ENCODE results near the gene HCN1. TPM values are rescaled to one million over a fixed set of nuclear protein-coding genes. Genes with fewer than 3 reads are reported as not detected.

The HCN1 gene
- under 1 TPM in 1 of 2 donors, not detected in 1; 0.01 TPM for polyA plus RNA-seq

- H3K4me3 ChIP-seq (ENCODE audit: low read depth in 1 of 2, low read length in 2 of 2), result peak within 1 kb of the TSS in 1 of 2 donors; percentile 34
- no peak within 1 kb of the TSS for H3K27ac ChIP-seq (ENCODE audit: low read depth in 2 of 2, low read length in 1 of 2)
- peaks cover 0 to 10% of the 10 kb centered on the region in 2 donors for H3K27me3 ChIP-seq (ENCODE audit: control insufficient read depth in 1 of 2, insufficient read depth in 2 of 2, low read length in 2 of 2)
- H3K36me3 ChIP-seq (ENCODE audit: control insufficient read depth in 2 of 2, insufficient read depth in 2 of 2, low read length in 1 of 2), result no peaks in the 10 kb centered on the region
- peaks cover 0 to 6% of the 10 kb centered on the region in 2 donors for H3K9me3 ChIP-seq (ENCODE audit: control insufficient read depth in 2 of 2, insufficient read depth in 1 of 2, low read depth in 1 of 2, low read length in 1 of 2)
- H3K4me1 ChIP-seq (ENCODE audit: control insufficient read depth in 2 of 2, insufficient read depth in 2 of 2, low read length in 1 of 2), result peaks cover 0 to 6% of the 10 kb centered on the region in 2 donors
- 17 to 18% methylated on average over 42 to 46 of the region's 46 CpGs for WGBS, 2 donors
Observed at GRCh38 chr5:45696206-45696836, at the start of gene HCN1. TSS of gene HCN1 (minus strand) at chr5:45696380.

GRCh38 chr5:45741110-45741509 lies 44.9 kb upstream of the HCN1 start:
- no peak overlapping the region for H3K27ac ChIP-seq (ENCODE audit: low read depth in 2 of 2, low read length in 1 of 2)
- WGBS, 2 donors, result 34 to 35% methylated on average over 5 of the region's 5 CpGs
- H3K36me3 ChIP-seq (ENCODE audit: control insufficient read depth in 2 of 2, insufficient read depth in 2 of 2, low read length in 1 of 2), result no peaks in the 10 kb centered on the region
- no peaks in the 10 kb centered on the region for H3K27me3 ChIP-seq (ENCODE audit: control insufficient read depth in 1 of 2, insufficient read depth in 2 of 2, low read length in 2 of 2)
- H3K4me3 ChIP-seq (ENCODE audit: low read depth in 1 of 2, low read length in 2 of 2), result no peak overlapping the region
- H3K4me1 ChIP-seq (ENCODE audit: control insufficient read depth in 2 of 2, insufficient read depth in 2 of 2, low read length in 1 of 2), result no peaks in the 10 kb centered on the region
- H3K9me3 ChIP-seq (ENCODE audit: control insufficient read depth in 2 of 2, insufficient read depth in 1 of 2, low read depth in 1 of 2, low read length in 1 of 2), result peaks cover 2 to 6% of the 10 kb centered on the region in 2 donors

- H3K36me3 ChIP-seq (ENCODE audit: control insufficient read depth in 2 of 2, insufficient read depth in 2 of 2, low read length in 1 of 2), result no peaks in the 10 kb centered on the region
- WGBS, 2 donors, result 63 to 67% methylated on average over 5 of the region's 5 CpGs
- H3K27me3 ChIP-seq (ENCODE audit: control insufficient read depth in 1 of 2, insufficient read depth in 2 of 2, low read length in 2 of 2), result no peaks in the 10 kb centered on the region
- H3K4me1 ChIP-seq (ENCODE audit: control insufficient read depth in 2 of 2, insufficient read depth in 2 of 2, low read length in 1 of 2), result no peaks in the 10 kb centered on the region
- H3K9me3 ChIP-seq (ENCODE audit: control insufficient read depth in 2 of 2, insufficient read depth in 1 of 2, low read depth in 1 of 2, low read length in 1 of 2), result peaks cover 2 to 6% of the 10 kb centered on the region in 2 donors
- no peak overlapping the region for H3K27ac ChIP-seq (ENCODE audit: low read depth in 2 of 2, low read length in 1 of 2)
- H3K4me3 ChIP-seq (ENCODE audit: low read depth in 1 of 2, low read length in 2 of 2), result no peak overlapping the region
Observed at GRCh38 chr5:45737153-45737552, 41.0 kb upstream of the HCN1 start.

GRCh38 chr5:45725537-45725936 lies 29.4 kb upstream of the HCN1 start:
- Histone ChIP-seq H3K9me3 (ENCODE audit: control insufficient read depth in 2 of 2, insufficient read depth in 1 of 2, low read depth in 1 of 2, low read length in 1 of 2) (no peaks in the 10 kb centered on the region), H3K27me3 (ENCODE audit: control insufficient read depth in 1 of 2, insufficient read depth in 2 of 2, low read length in 2 of 2) (no peaks in the 10 kb centered on the region), H3K27ac (ENCODE audit: low read depth in 2 of 2, low read length in 1 of 2) (no peak overlapping the region), H3K36me3 (ENCODE audit: control insufficient read depth in 2 of 2, insufficient read depth in 2 of 2, low read length in 1 of 2) (no peaks in the 10 kb centered on the region), H3K4me1 (ENCODE audit: control insufficient read depth in 2 of 2, insufficient read depth in 2 of 2, low read length in 1 of 2) (no peaks in the 10 kb centered on the region), H3K4me3 (ENCODE audit: low read depth in 1 of 2, low read length in 2 of 2) (no peak overlapping the region)
- WGBS, 2 donors, result 53 to 58% methylated on average over 3 of the region's 3 CpGs

- no peaks in the 10 kb centered on the region for H3K36me3 ChIP-seq (ENCODE audit: control insufficient read depth in 2 of 2, insufficient read depth in 2 of 2, low read length in 1 of 2)
- peaks cover 0 to 10% of the 10 kb centered on the region in 2 donors for H3K27me3 ChIP-seq (ENCODE audit: control insufficient read depth in 1 of 2, insufficient read depth in 2 of 2, low read length in 2 of 2)
- WGBS, 2 donors, result 68% methylated on average over 6 of the region's 6 CpGs
- no peak overlapping the region for H3K27ac ChIP-seq (ENCODE audit: low read depth in 2 of 2, low read length in 1 of 2)
- peaks cover 0 to 6% of the 10 kb centered on the region in 2 donors for H3K9me3 ChIP-seq (ENCODE audit: control insufficient read depth in 2 of 2, insufficient read depth in 1 of 2, low read depth in 1 of 2, low read length in 1 of 2)
- no peak overlapping the region for H3K4me3 ChIP-seq (ENCODE audit: low read depth in 1 of 2, low read length in 2 of 2)
- peaks cover 0 to 6% of the 10 kb centered on the region in 2 donors for H3K4me1 ChIP-seq (ENCODE audit: control insufficient read depth in 2 of 2, insufficient read depth in 2 of 2, low read length in 1 of 2)
Observed at GRCh38 chr5:45697201-45697600, 1.0 kb upstream of the HCN1 start.

- Histone ChIP-seq H3K27ac (ENCODE audit: low read depth in 2 of 2, low read length in 1 of 2) (no peak overlapping the region), H3K4me1 (ENCODE audit: control insufficient read depth in 2 of 2, insufficient read depth in 2 of 2, low read length in 1 of 2) (peaks cover 0 to 6% of the 10 kb centered on the region in 2 donors), H3K36me3 (ENCODE audit: control insufficient read depth in 2 of 2, insufficient read depth in 2 of 2, low read length in 1 of 2) (no peaks in the 10 kb centered on the region), H3K4me3 (ENCODE audit: low read depth in 1 of 2, low read length in 2 of 2) (peak overlapping the region in 1 of 2 donors; percentile 34), H3K9me3 (ENCODE audit: control insufficient read depth in 2 of 2, insufficient read depth in 1 of 2, low read depth in 1 of 2, low read length in 1 of 2) (peaks cover 0 to 6% of the 10 kb centered on the region in 2 donors), H3K27me3 (ENCODE audit: control insufficient read depth in 1 of 2, insufficient read depth in 2 of 2, low read length in 2 of 2) (peaks cover 0 to 10% of the 10 kb centered on the region in 2 donors)
- 7 to 11% methylated on average over 51 to 59 of the region's 59 CpGs for WGBS, 2 donors
Observed at GRCh38 chr5:45695804-45696156, 400 bp downstream of the HCN1 start.

- H3K27me3 ChIP-seq (ENCODE audit: control insufficient read depth in 1 of 2, insufficient read depth in 2 of 2, low read length in 2 of 2), result peaks cover 0 to 10% of the 10 kb centered on the region in 2 donors
- H3K4me3 ChIP-seq (ENCODE audit: low read depth in 1 of 2, low read length in 2 of 2), result peak overlapping the region in 1 of 2 donors; percentile 34
- 2 to 5% methylated on average over 49 to 51 of the region's 51 CpGs for WGBS, 2 donors
Observed at GRCh38 chr5:45694971-45695803, 993 bp downstream of the HCN1 start.

GRCh38 chr5:45694255-45694814 lies 1.8 kb downstream of the HCN1 start:
- 22 to 24% methylated on average over 14 of the region's 14 CpGs for WGBS, 2 donors
- Histone ChIP-seq H3K9me3 (ENCODE audit: control insufficient read depth in 2 of 2, insufficient read depth in 1 of 2, low read depth in 1 of 2, low read length in 1 of 2) (peaks cover 0 to 6% of the 10 kb centered on the region in 2 donors), H3K4me3 (ENCODE audit: low read depth in 1 of 2, low read length in 2 of 2) (no peak overlapping the region), H3K27me3 (ENCODE audit: control insufficient read depth in 1 of 2, insufficient read depth in 2 of 2, low read length in 2 of 2) (peaks cover 0 to 10% of the 10 kb centered on the region in 2 donors), H3K4me1 (ENCODE audit: control insufficient read depth in 2 of 2, insufficient read depth in 2 of 2, low read length in 1 of 2) (peaks cover 0 to 6% of the 10 kb centered on the region in 2 donors), H3K36me3 (ENCODE audit: control insufficient read depth in 2 of 2, insufficient read depth in 2 of 2, low read length in 1 of 2) (no peaks in the 10 kb centered on the region), H3K27ac (ENCODE audit: low read depth in 2 of 2, low read length in 1 of 2) (no peak overlapping the region)

More at GRCh38 chr5:45694971-45695803, 993 bp downstream of the HCN1 start:
- no peak overlapping the region for H3K27ac ChIP-seq (ENCODE audit: low read depth in 2 of 2, low read length in 1 of 2)
- peaks cover 0 to 6% of the 10 kb centered on the region in 2 donors for H3K4me1 ChIP-seq (ENCODE audit: control insufficient read depth in 2 of 2, insufficient read depth in 2 of 2, low read length in 1 of 2)
- no peaks in the 10 kb centered on the region for H3K36me3 ChIP-seq (ENCODE audit: control insufficient read depth in 2 of 2, insufficient read depth in 2 of 2, low read length in 1 of 2)
- H3K9me3 ChIP-seq (ENCODE audit: control insufficient read depth in 2 of 2, insufficient read depth in 1 of 2, low read depth in 1 of 2, low read length in 1 of 2), result peaks cover 0 to 6% of the 10 kb centered on the region in 2 donors

GRCh38 chr5:45692481-45692880 lies 3.7 kb downstream of the HCN1 start:
- Histone ChIP-seq H3K36me3 (ENCODE audit: control insufficient read depth in 2 of 2, insufficient read depth in 2 of 2, low read length in 1 of 2) (no peaks in the 10 kb centered on the region), H3K4me3 (ENCODE audit: low read depth in 1 of 2, low read length in 2 of 2) (no peak overlapping the region), H3K4me1 (ENCODE audit: control insufficient read depth in 2 of 2, insufficient read depth in 2 of 2, low read length in 1 of 2) (peaks cover 0 to 6% of the 10 kb centered on the region in 2 donors), H3K9me3 (ENCODE audit: control insufficient read depth in 2 of 2, insufficient read depth in 1 of 2, low read depth in 1 of 2, low read length in 1 of 2) (peaks cover 0 to 6% of the 10 kb centered on the region in 2 donors), H3K27me3 (ENCODE audit: control insufficient read depth in 1 of 2, insufficient read depth in 2 of 2, low read length in 2 of 2) (peaks cover 0 to 10% of the 10 kb centered on the region in 2 donors), H3K27ac (ENCODE audit: low read depth in 2 of 2, low read length in 1 of 2) (no peak overlapping the region)
- WGBS, 2 donors, result 71 to 72% methylated on average over 3 of the region's 3 CpGs

Data from esophagus (tissue), 2 donors.